ENCODE results near the gene MAP3K10.

DNA sequence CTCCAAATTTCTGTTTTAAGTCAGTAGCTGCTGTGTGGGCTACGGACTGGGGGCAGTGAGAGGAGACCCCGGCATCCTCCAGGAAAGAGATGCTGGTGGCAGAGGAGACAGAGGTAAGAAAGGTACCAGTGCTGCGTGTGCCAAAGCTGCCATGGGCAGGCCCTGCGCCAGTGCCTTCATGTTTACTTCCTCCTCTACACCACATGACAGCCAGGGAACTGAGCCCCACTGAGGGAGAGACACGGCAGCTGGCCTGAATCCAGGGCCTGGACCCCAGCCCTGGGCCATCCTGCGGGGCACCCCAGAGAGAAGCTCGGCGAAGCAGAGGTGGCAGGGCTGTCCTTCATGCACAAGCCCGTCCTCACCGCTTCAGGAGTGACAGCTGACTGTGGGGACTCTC, 58.0 kb downstream of the MAP3K10 start:
- no peak for TF ChIP-seq CTCF (IDR thresholded peaks at IDR 0.05)
- TF ChIP-seq POLR2AphosphoS5 (IDR thresholded peaks at IDR 0.05) = no peak
- TF ChIP-seq EP300 (IDR thresholded peaks at IDR 0.05; ENCODE audit: low read depth) = no peak
